Activated CD8-positive, alpha-beta T cell treated with anti-CD3 and anti-CD28 coated beads, Interleukin-2, amount 10 ng/mL, durations not matched to agents 7 days and 5 days (primary cell): ENCODE measurements around the gene FAM131B. TPM values are rescaled to one million over a fixed set of nuclear protein-coding genes. Genes with fewer than 3 reads are reported as not detected.
A peak's percentile ranks its signal among the peaks of the same experiment; 100 is the strongest.

Experiments used
- ATAC-seq: fragments of 150-1000 bp; cut with Tn5 transposase; one replicate; pipeline ENCODE4 v1.10.0; 2021; ENCODE audit warnings: moderate library complexity
- CTCF ChIA-PET: fragments of 350-600 bp; sonication (Branson Sonifier 250); formaldehyde crosslinking; loops from one replicate; lab custom pipeline; 2021; ENCODE audit warnings: antibody characterized with exemption; lab: Charles Lee
- POLR2A ChIA-PET: fragments of 350-600 bp; sonication (Branson Sonifier 250); formaldehyde crosslinking; loops from one replicate; lab custom pipeline; 2021; ENCODE audit warnings: antibody characterized with exemption; lab: Charles Lee
- DNase-seq: peaks from one replicate; pipeline ENCODE4 v3.0.0-alpha.2; 2020
- H3K27ac Mint-ChIP-seq: one replicate; pipeline ENCODE4 v1.8.0; 2021; ENCODE audit warnings: mild to moderate bottlenecking, mixed read lengths
- H3K27me3 Mint-ChIP-seq: one replicate; pipeline ENCODE4 v1.8.0; 2021; ENCODE audit warnings: low read depth, mixed read lengths
- H3K36me3 Mint-ChIP-seq: one replicate; pipeline ENCODE4 v1.8.0; 2021; ENCODE audit warnings: low read depth, mixed read lengths
- H3K4me1 Mint-ChIP-seq: one replicate; pipeline ENCODE4 v1.8.0; 2021; ENCODE audit warnings: low read depth, mixed read lengths
- H3K4me3 Mint-ChIP-seq: one replicate; pipeline ENCODE4 v1.8.0; 2021; ENCODE audit warnings: mild to moderate bottlenecking, mixed read lengths
- H3K9me3 Mint-ChIP-seq: one replicate; pipeline ENCODE4 v1.8.0; 2022; ENCODE audit warnings: mixed read lengths; ENCODE audit not compliant: insufficient read depth
- total RNA-seq, 2 experiments: library from RNA; stranded (reverse); gene quantifications; one replicate each; pipeline ENCODE4 v1.2.3, GENCODE V29; 2021

Gene FAM131B
- total RNA-seq: 1 to 10 TPM; 2.2 to 2.4 TPM

GRCh38 chr7:143362131-143363015, at the start of gene FAM131B:
Gene FAM131B, minus strand, starts transcription at chr7:143362713. Its CDS starts 110 bp downstream, at chr7:143362603.
- peak; percentile 48 for DNase-seq
- peak; percentile 82 for ATAC-seq
- H3K4me1 Mint-ChIP-seq: peaks cover 6% of the 10 kb centered on the region
- H3K9me3 Mint-ChIP-seq: no peaks in the 10 kb centered on the region
- H3K27me3 Mint-ChIP-seq: peaks cover 52% of the 10 kb centered on the region
- H3K36me3 Mint-ChIP-seq: no peaks in the 10 kb centered on the region
- peak within 1 kb of the TSS; percentile 57 for H3K27ac Mint-ChIP-seq
- H3K4me3 Mint-ChIP-seq: peak within 1 kb of the TSS; percentile 80
- POLR2A ChIA-PET: interaction anchor here (1.3 kb wide), 1 partner anchor 13 kb away, joined by 5 read pairs; no protein-coding TSS in a partner anchor
- CTCF ChIA-PET: interaction anchor here (0.7 to 0.9 kb wide), 2 partner anchors 10 to 17 kb away, joined by 3 read pairs; no protein-coding TSS in a partner anchor

DNA sequence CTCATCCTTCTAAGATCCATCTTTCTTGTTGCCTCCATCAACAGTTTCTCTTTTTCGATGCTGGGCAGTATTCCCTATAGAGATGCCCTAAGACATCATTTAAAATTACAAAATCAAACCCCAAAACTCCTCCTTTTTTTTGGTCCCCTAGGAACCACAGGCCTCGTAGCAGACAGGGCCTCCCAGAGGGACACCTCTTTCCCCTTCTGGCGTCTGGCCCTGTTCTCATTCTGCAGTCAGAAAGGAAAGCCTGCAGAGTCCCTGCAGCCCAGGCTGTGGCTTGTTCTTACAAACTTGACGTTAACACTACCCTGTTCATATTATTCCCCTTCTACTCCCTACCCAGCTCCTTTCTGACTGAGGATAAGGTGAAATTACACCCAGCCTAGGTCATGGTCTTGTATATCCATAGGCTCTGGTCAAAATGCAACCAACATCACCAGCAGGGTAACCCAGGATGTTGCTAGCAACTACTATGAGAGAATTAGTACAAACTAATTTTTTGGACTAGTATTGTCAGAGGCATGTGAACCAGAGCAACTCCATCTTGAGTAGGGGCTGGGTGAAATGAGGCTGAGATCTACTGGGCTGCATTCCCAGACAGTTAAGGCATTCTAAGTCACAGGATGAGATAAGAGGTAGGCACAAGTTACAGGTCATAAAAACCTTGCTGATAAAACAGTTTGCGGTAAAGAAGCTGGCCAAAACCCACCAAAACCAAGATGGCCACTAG, 49.6 kb upstream of the FAM131B start:
- Mint-ChIP-seq H3K4me1 (peaks cover 34% of the 10 kb centered on the region), H3K27ac (no peak overlapping the region), H3K27me3 (peaks cover under 1% of the 10 kb centered on the region), H3K9me3 (no peaks in the 10 kb centered on the region), H3K4me3 (no peak overlapping the region), H3K36me3 (peaks cover 2% of the 10 kb centered on the region)
- POLR2A ChIA-PET: no interaction called here
- DNase-seq (no peak), ATAC-seq (no peak)
- CTCF ChIA-PET: interaction anchor here (1.5 kb wide), 1 partner anchor 197 kb away, joined by 3 read pairs; no protein-coding TSS in a partner anchor

DNA sequence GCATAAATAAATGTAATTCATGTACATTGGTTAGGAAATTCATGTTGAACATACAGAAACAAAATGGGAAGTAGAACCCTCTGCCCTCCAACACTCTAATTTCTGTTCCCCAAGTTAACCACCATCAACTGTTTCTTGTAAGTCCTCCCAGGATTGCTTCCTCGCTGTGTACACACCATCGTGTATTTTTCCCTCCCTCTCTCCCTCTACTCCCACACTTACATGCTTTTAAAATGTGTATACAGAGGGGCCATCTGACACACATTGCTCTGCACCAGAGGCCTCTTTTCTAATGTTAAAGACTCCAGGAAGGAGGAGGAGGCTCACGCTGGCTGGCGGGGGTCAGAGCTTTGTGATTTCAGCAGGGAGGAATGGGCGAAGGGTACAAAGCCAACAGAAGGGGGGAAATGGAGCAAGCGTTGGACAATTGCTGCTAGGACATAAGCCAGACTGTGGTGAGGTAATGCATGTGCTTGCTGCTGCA, 48.0 kb upstream of the FAM131B start:
- H3K4me3 Mint-ChIP-seq: no peak overlapping the region
- CTCF ChIA-PET: interaction anchor here (0.8 to 2.2 kb wide), 3 partner anchors 170 to 195 kb away, joined by 3 to 12 read pairs (median 3); no protein-coding TSS in a partner anchor
- peaks cover 4% of the 10 kb centered on the region for H3K36me3 Mint-ChIP-seq

GRCh38 chr7:143408686-143409561, 46.4 kb upstream of the FAM131B start, which contains the start of gene EPHA1:
Gene EPHA1, minus strand, starts transcription at chr7:143408856. Its CDS starts 51 bp downstream, at chr7:143408805.
- H3K4me1 Mint-ChIP-seq: peaks cover 53% of the 10 kb centered on the region
- ChIA-PET CTCF (interaction anchor here (1.5 to 5.2 kb wide), 7 partner anchors 8 to 168 kb away, joined by 4 to 45 read pairs (median 12); partner anchors contain the start of gene ZYX), POLR2A (interaction anchor here (0.6 to 3.9 kb wide), 6 partner anchors 12 to 154 kb away, joined by 3 to 18 read pairs (median 8); partner anchors contain the start of gene CASP2)
- peaks cover 4% of the 10 kb centered on the region for H3K36me3 Mint-ChIP-seq
- peak; percentile 59 for DNase-seq
- ATAC-seq: peak; percentile 75
- H3K27me3 Mint-ChIP-seq: peaks cover 2% of the 10 kb centered on the region
- H3K9me3 Mint-ChIP-seq: no peaks in the 10 kb centered on the region
- H3K4me3 Mint-ChIP-seq: peak within 1 kb of the TSS; percentile 79
- H3K27ac Mint-ChIP-seq: peak within 1 kb of the TSS; percentile 79

More for the DNA sequence above, 48.0 kb upstream of the FAM131B start:
- Mint-ChIP-seq H3K4me1 (peaks cover 49% of the 10 kb centered on the region), H3K9me3 (no peaks in the 10 kb centered on the region), H3K27ac (no peak overlapping the region), H3K27me3 (peaks cover 2% of the 10 kb centered on the region)
- no peak for DNase-seq
- ATAC-seq: no peak
- POLR2A ChIA-PET: no interaction called here

DNA sequence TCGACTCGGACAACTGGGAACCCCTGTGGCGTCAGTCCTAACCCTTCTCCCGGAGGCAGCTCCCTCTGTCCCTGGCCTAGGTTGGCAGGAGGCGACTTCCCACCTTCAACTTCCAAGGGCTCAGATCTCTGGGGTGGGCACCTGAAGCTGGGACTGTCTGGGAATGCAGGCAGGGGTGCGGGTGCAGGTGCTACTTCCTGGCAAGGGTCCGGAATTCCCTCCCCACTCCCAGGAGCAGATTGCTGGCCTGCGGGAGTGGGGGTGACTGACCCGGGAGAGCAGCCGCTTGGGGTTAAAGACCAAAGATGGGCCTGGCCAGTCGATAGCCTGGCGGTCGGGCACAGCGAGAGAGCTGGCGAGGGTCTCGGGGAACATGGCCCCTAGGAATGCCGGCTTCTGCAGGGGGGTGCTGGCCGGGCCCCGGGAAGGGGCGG, 45.8 kb upstream of the FAM131B start:
- peak; percentile 20 for ATAC-seq
- peaks cover 56% of the 10 kb centered on the region for H3K4me1 Mint-ChIP-seq
- no peaks in the 10 kb centered on the region for H3K9me3 Mint-ChIP-seq
- H3K4me3 Mint-ChIP-seq: peak overlapping the region; percentile 79
- POLR2A ChIA-PET: interaction anchor here (0.6 to 3.9 kb wide), 9 partner anchors 12 to 120 kb away, joined by 3 to 18 read pairs (median 8); partner anchors contain the start of gene CASP2
- DNase-seq: no peak
- CTCF ChIA-PET: interaction anchor here (0.9 to 5.2 kb wide), 12 partner anchors 8 to 168 kb away, joined by 3 to 45 read pairs (median 8); partner anchors contain the start of gene ZYX
- peak overlapping the region; percentile 79 for H3K27ac Mint-ChIP-seq
- H3K27me3 Mint-ChIP-seq: peaks cover 2% of the 10 kb centered on the region
- peaks cover 4% of the 10 kb centered on the region for H3K36me3 Mint-ChIP-seq

GRCh38 chr7:143407287-143408251, 45.1 kb upstream of the FAM131B start:
- DNase-seq: peak; percentile 62
- Mint-ChIP-seq H3K4me3 (peak overlapping the region; percentile 79), H3K27me3 (peaks cover 2% of the 10 kb centered on the region), H3K4me1 (peaks cover 56% of the 10 kb centered on the region), H3K9me3 (no peaks in the 10 kb centered on the region), H3K27ac (peak overlapping the region; percentile 79), H3K36me3 (peaks cover 4% of the 10 kb centered on the region)
- POLR2A ChIA-PET: interaction anchor here (0.6 to 3.9 kb wide), 10 partner anchors 13 to 119 kb away, joined by 3 to 18 read pairs (median 6); partner anchors contain the start of gene CASP2
- ATAC-seq: peak; percentile 71
- CTCF ChIA-PET: interaction anchor here (0.7 to 5.2 kb wide), 13 partner anchors 9 to 167 kb away, joined by 3 to 45 read pairs (median 7); partner anchors contain the start of gene ZYX

DNA sequence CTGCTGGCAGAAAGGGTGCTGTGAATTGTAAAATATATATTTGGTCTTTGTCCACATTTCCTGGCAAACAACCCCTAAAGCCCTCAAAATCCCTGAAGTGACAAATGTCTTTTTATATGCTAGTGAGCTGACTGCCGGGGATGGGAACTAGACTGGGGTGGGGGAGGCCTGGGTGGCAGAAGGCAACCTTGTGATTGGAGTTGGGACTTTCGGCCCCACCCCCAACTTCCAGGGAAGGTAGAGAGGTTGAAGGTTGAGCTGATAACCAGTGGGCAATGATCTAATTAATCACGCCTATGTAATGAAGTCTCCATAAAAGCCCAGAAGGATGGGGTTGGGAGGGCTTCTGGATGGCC, 43.5 kb upstream of the FAM131B start:
- Mint-ChIP-seq H3K27me3 (peaks cover 2% of the 10 kb centered on the region), H3K36me3 (peaks cover 4% of the 10 kb centered on the region), H3K4me1 (peaks cover 53% of the 10 kb centered on the region), H3K27ac (no peak overlapping the region), H3K4me3 (no peak overlapping the region), H3K9me3 (no peaks in the 10 kb centered on the region)
- ChIA-PET CTCF (interaction anchor here (0.9 to 5.2 kb wide), 7 partner anchors 11 to 166 kb away, joined by 4 to 45 read pairs (median 12); partner anchors contain the start of gene ZYX), POLR2A (interaction anchor here (1.0 to 3.9 kb wide), 4 partner anchors 10 to 31 kb away, joined by 3 to 18 read pairs (median 14); no protein-coding TSS in a partner anchor)
- DNase-seq (no peak), ATAC-seq (no peak)

DNA sequence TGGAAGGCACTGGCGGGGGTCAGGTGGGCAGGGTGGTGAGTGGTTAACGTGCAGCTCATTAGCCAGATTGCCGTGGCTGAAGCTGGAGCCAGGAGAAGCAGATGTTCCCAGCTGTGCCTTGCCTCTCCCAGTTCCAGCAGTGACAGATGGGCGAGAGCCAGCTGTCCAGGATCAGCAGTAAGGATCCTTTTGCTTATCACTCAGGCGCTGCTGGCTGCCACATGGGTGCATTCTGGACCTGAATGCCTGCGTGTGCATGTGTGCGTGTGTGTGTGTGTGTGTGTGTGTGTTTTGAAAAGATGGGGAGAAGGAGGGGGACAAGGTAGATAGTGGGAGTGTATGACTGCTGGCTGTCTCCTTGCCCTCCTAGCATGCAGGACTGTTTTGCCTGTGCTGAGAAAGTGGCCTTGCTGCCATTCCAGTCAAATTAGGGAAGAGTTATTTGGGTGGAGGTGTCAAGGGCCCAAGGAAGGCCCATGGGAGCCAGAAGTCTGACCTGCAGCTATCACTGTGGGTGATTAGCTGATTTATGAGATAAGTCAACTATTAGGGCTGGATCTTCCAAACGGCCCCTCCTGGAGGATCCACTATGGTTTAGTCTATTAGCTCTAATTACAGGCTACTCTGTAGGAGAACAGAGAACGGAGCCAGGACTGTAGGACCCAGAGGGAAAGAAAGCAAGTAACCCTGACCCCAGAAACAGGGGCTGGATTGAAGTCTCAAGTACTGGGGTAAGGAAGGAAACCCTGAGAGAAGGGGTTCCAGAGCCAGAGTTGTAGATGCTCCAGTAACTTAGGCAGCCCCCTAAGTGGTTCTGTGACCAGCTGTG, 42.9 kb upstream of the FAM131B start:
- CTCF ChIA-PET: interaction anchor here (0.9 to 5.2 kb wide), 7 partner anchors 11 to 165 kb away, joined by 3 to 45 read pairs (median 6); partner anchors contain the start of gene ZYX
- Mint-ChIP-seq H3K9me3 (no peaks in the 10 kb centered on the region), H3K36me3 (peaks cover 4% of the 10 kb centered on the region), H3K27me3 (peaks cover 2% of the 10 kb centered on the region), H3K4me3 (no peak overlapping the region), H3K4me1 (peaks cover 49% of the 10 kb centered on the region), H3K27ac (no peak overlapping the region)
- ATAC-seq: no peak
- POLR2A ChIA-PET: interaction anchor here (1.0 to 3.9 kb wide), 4 partner anchors 9 to 30 kb away, joined by 3 to 18 read pairs (median 6); no protein-coding TSS in a partner anchor
- DNase-seq: no peak
